ENCODE results near the gene PKD1L1.

The PKD1L1 gene

GRCh38 chr7:47726047-47726726 lies 222.1 kb downstream of the PKD1L1 start:
- DNase-seq, result no peak

- no peak for DNase-seq
Observed at GRCh38 chr7:47725031-47725780, 223.1 kb downstream of the PKD1L1 start.

Data from cerebellar nuclear complex (tissue), 1 donor.